Measurements from ENCODE around the gene PCDH9. TPM values are rescaled to one million over a fixed set of nuclear protein-coding genes. Genes with fewer than 3 reads are reported as not detected.

The PCDH9 gene
- total RNA-seq, 1 experiment from 2014 or later, result 10.1 TPM

- POLR2A ChIA-PET, result interaction anchor here (0.5 to 0.7 kb wide), 2 partner anchors 268 to 572 kb away, joined by 3 read pairs; no protein-coding TSS in a partner anchor
- BruUV-seq (replicated peaks), result no TSS peak
These were observed 570.9 kb downstream of the PCDH9 start for GRCh38 chr13:66659286-66659685.

GRCh38 chr13:66657165-66657881 lies 572.8 kb downstream of the PCDH9 start:
- POLR2A ChIA-PET, result interaction anchor here (0.7 to 1.6 kb wide), 14 partner anchors 9 to 1001 kb away, joined by 3 to 7 read pairs (median 4); no protein-coding TSS in a partner anchor
- Mint-ChIP-seq H3K36me3 (ENCODE audit: insufficient read depth, unreplicated experiment) (no peaks in the 10 kb centered on the region), H3K4me1 (ENCODE audit: insufficient read depth, unreplicated experiment) (peaks cover 17% of the 10 kb centered on the region), H3K9me3 (ENCODE audit: unreplicated experiment) (no peaks in the 10 kb centered on the region), H3K27ac (ENCODE audit: low read depth, unreplicated experiment) (peak overlapping the region; percentile 92), H3K27me3 (ENCODE audit: insufficient read depth, unreplicated experiment) (no peaks in the 10 kb centered on the region), H3K4me3 (ENCODE audit: unreplicated experiment) (peak overlapping the region; percentile 6)
- intact Hi-C loops (cut with micrococcal nuclease), result no loop called here
- CTCF ChIA-PET, result interaction anchor here (0.7 to 1.2 kb wide), 5 partner anchors 21 to 398 kb away, joined by 3 to 5 read pairs (median 3); no protein-coding TSS in a partner anchor
- BruUV-seq (replicated peaks), result no TSS peak
- TF ChIP-seq, protein P1, sequence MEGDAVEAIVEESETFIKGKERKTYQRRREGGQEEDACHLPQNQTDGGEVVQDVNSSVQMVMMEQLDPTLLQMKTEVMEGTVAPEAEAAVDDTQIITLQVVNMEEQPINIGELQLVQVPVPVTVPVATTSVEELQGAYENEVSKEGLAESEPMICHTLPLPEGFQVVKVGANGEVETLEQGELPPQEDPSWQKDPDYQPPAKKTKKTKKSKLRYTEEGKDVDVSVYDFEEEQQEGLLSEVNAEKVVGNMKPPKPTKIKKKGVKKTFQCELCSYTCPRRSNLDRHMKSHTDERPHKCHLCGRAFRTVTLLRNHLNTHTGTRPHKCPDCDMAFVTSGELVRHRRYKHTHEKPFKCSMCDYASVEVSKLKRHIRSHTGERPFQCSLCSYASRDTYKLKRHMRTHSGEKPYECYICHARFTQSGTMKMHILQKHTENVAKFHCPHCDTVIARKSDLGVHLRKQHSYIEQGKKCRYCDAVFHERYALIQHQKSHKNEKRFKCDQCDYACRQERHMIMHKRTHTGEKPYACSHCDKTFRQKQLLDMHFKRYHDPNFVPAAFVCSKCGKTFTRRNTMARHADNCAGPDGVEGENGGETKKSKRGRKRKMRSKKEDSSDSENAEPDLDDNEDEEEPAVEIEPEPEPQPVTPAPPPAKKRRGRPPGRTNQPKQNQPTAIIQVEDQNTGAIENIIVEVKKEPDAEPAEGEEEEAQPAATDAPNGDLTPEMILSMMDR (IDR thresholded peaks at IDR 0.05; ENCODE audit: unreplicated experiment), result no peak
- peak; percentile 99 for DNase-seq (ENCODE audit: unreplicated experiment)

More at GRCh38 chr13:66659286-66659685, 570.9 kb downstream of the PCDH9 start:
- Mint-ChIP-seq H3K4me1 (ENCODE audit: insufficient read depth, unreplicated experiment) (peaks cover 17% of the 10 kb centered on the region), H3K27ac (ENCODE audit: low read depth, unreplicated experiment) (no peak overlapping the region), H3K36me3 (ENCODE audit: insufficient read depth, unreplicated experiment) (no peaks in the 10 kb centered on the region), H3K9me3 (ENCODE audit: unreplicated experiment) (no peaks in the 10 kb centered on the region), H3K27me3 (ENCODE audit: insufficient read depth, unreplicated experiment) (no peaks in the 10 kb centered on the region), H3K4me3 (ENCODE audit: unreplicated experiment) (no peak overlapping the region)
- no peak for DNase-seq (ENCODE audit: unreplicated experiment)
- CTCF ChIA-PET, result no interaction called here
- TF ChIP-seq, protein P1 (IDR thresholded peaks at IDR 0.05; ENCODE audit: unreplicated experiment), result no peak
- intact Hi-C loops (cut with micrococcal nuclease), result no loop called here

DNA sequence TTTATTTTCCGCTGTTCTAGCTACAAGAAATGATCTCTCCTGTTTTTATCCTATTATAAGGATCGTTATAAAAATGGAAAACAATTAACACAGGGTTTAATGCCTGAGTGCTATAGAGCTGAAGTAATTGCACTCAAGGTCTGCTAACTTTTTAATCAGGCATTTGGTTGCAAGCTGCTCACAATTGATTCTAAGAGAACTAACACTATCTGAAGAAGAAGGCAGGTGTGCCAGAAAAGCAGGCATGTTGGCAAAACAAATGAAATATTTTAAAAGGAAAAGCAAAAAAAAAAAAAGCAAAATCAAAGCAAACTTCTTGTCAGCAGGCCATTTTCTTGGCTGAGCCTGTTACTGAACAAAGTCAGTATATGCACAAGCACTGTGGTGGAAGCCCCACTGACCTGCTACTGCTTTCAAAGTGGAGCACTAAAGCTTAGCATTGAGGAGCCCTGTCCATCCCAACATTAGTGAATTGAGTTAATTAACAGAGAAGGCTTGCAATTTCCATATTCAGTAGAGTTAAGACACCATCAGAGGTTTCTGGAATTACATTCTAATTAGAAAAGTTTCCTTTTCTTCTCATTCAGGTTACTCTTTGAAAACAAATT lies 574.2 kb downstream of the PCDH9 start:
- TF ChIP-seq, protein P1 (IDR thresholded peaks at IDR 0.05; ENCODE audit: unreplicated experiment), result no peak
- intact Hi-C loops (cut with micrococcal nuclease), result no loop called here
- Mint-ChIP-seq H3K36me3 (ENCODE audit: insufficient read depth, unreplicated experiment) (no peaks in the 10 kb centered on the region), H3K9me3 (ENCODE audit: unreplicated experiment) (no peaks in the 10 kb centered on the region), H3K4me1 (ENCODE audit: insufficient read depth, unreplicated experiment) (peaks cover 17% of the 10 kb centered on the region), H3K27me3 (ENCODE audit: insufficient read depth, unreplicated experiment) (no peaks in the 10 kb centered on the region), H3K27ac (ENCODE audit: low read depth, unreplicated experiment) (peak overlapping the region; percentile 92), H3K4me3 (ENCODE audit: unreplicated experiment) (no peak overlapping the region)
- ChIA-PET CTCF (interaction anchor here (0.6 to 1.2 kb wide), 3 partner anchors 11 to 1530 kb away, joined by 4 to 5 read pairs (median 4); no protein-coding TSS in a partner anchor), POLR2A (interaction anchor here (0.7 to 1.6 kb wide), 2 partner anchors 17 to 21 kb away, joined by 3 to 7 read pairs; no protein-coding TSS in a partner anchor)
- DNase-seq (ENCODE audit: unreplicated experiment), result no peak
- BruUV-seq (replicated peaks), result no TSS peak

- intact Hi-C loops (cut with micrococcal nuclease), result no loop called here
- H3K36me3 Mint-ChIP-seq (ENCODE audit: insufficient read depth, unreplicated experiment), result peaks cover 9% of the 10 kb centered on the region
- ChIA-PET POLR2A (interaction anchor here (1.3 kb wide), 1 partner anchor 10 kb away, joined by 3 read pairs; no protein-coding TSS in a partner anchor), CTCF (interaction anchor here (0.6 kb wide), 2 partner anchors 11 to 785 kb away, joined by 3 to 4 read pairs; no protein-coding TSS in a partner anchor)
- H3K9me3 Mint-ChIP-seq (ENCODE audit: unreplicated experiment), result no peaks in the 10 kb centered on the region
- TF ChIP-seq, protein P1 (IDR thresholded peaks at IDR 0.05; ENCODE audit: unreplicated experiment), result no peak
- no peaks in the 10 kb centered on the region for H3K27me3 Mint-ChIP-seq (ENCODE audit: insufficient read depth, unreplicated experiment)
- no peak for DNase-seq (ENCODE audit: unreplicated experiment)
- no peak overlapping the region for H3K4me3 Mint-ChIP-seq (ENCODE audit: unreplicated experiment)
- no peak overlapping the region for H3K27ac Mint-ChIP-seq (ENCODE audit: low read depth, unreplicated experiment)
- no peaks in the 10 kb centered on the region for H3K4me1 Mint-ChIP-seq (ENCODE audit: insufficient read depth, unreplicated experiment)
- no TSS peak for BruUV-seq (replicated peaks)
These were observed 585.2 kb downstream of the PCDH9 start for GRCh38 chr13:66644855-66645460.

Measured in MCF 10A (cell line).